DOHH2 (cell line): Measurements from ENCODE around the gene MLH1.
A peak's percentile ranks its signal among the peaks of the same experiment; 100 is the strongest.

Experiments used
- H3F3A ChIP-seq: fragments of 200-600 bp; sonication (generic), shearing (Covaris generic); 2 replicates; pipeline ENCODE4 v1.6.0; 2016; ENCODE audit warnings: antibody characterized with exemption, mild to moderate bottlenecking; ENCODE audit not compliant: control insufficient read depth, insufficient read depth
- H3K27ac ChIP-seq: fragments of 200-600 bp; sonication (generic); 2 replicates; pipeline ENCODE4 v1.5.1; 2014; ENCODE audit warnings: low read depth, mild to moderate bottlenecking, low read length, moderate library complexity
- H3K27me3 ChIP-seq: fragments of 200-600 bp; sonication (generic); 2 replicates; pipeline ENCODE4 v1.6.1; 2014; ENCODE audit warnings: mild to moderate bottlenecking, low read length, mixed read lengths; ENCODE audit not compliant: control insufficient read depth
- H3K36me3 ChIP-seq: fragments of 200-600 bp; sonication (generic); 2 replicates; pipeline ENCODE4 v1.6.1; 2014; ENCODE audit warnings: mild to moderate bottlenecking, low read length, moderate library complexity, mixed read lengths; ENCODE audit not compliant: control insufficient read depth
- H3K4me1 ChIP-seq: fragments of 200-600 bp; sonication (generic); 2 replicates; pipeline ENCODE4 v1.6.1; 2014; ENCODE audit warnings: mild to moderate bottlenecking, low read length, mixed read lengths; ENCODE audit not compliant: control insufficient read depth
- H3K4me2 ChIP-seq: fragments of 200-600 bp; sonication (generic); 2 replicates; pipeline ENCODE4 v1.6.0; 2014; ENCODE audit warnings: mild to moderate bottlenecking, low read length, moderate library complexity
- H3K4me3 ChIP-seq: fragments of 200-600 bp; sonication (generic); 2 replicates; pipeline ENCODE4 v1.5.1; 2014; ENCODE audit warnings: mild to moderate bottlenecking, low read length, mixed read lengths
- H3K79me2 ChIP-seq: fragments of 200-600 bp; sonication (generic); 2 replicates; pipeline ENCODE4 v1.6.1; 2014; ENCODE audit warnings: mild to moderate bottlenecking, low read length, mixed read lengths; ENCODE audit not compliant: control insufficient read depth
- H3K9me2 ChIP-seq: fragments of 200-600 bp; sonication (generic); replicated peaks from 2 replicates; pipeline ENCODE4 v1.6.1; 2014; ENCODE audit warnings: mild to moderate bottlenecking, low read length, mixed read lengths; ENCODE audit not compliant: control insufficient read depth
- H3K9me3 ChIP-seq: fragments of 200-600 bp; sonication (generic); 2 replicates; pipeline ENCODE4 v1.6.1; 2014; ENCODE audit warnings: antibody characterized with exemption, low read length, mixed read lengths; ENCODE audit not compliant: control insufficient read depth, insufficient read depth
- H4K20me1 ChIP-seq: fragments of 200-600 bp; sonication (generic); 2 replicates; pipeline ENCODE4 v1.6.0; 2014; ENCODE audit warnings: low read depth, mild to moderate bottlenecking, antibody characterized with exemption, low read length, moderate library complexity; ENCODE audit not compliant: control insufficient read depth, insufficient read depth
- CTCF ChIP-seq: fragments of 200-600 bp; sonication (generic); IDR thresholded peaks from one replicate; pipeline ENCODE4 v1.5.1; 2014; ENCODE audit warnings: antibody characterized with exemption, mild to moderate bottlenecking, low read depth, low read length; ENCODE audit not compliant: poor library complexity, severe bottlenecking
- EZH2phosphoT487 ChIP-seq: fragments of 200-600 bp; sonication (generic); IDR thresholded peaks from 2 replicates; pipeline ENCODE4 v1.6.1; 2017; ENCODE audit warnings: borderline replicate concordance, mild to moderate bottlenecking, antibody characterized with exemption, low read length, moderate library complexity, mixed read lengths

Gene MLH1

GRCh38 chr3:36964817-36965216, 28.5 kb upstream of the MLH1 start:
- H3K9me2 ChIP-seq: no peaks in the 10 kb centered on the region
- peak overlapping the region; percentile 58 for H3K4me2 ChIP-seq

GRCh38 chr3:36965440-36965839, 27.9 kb upstream of the MLH1 start:
- no peaks in the 10 kb centered on the region for H4K20me1 ChIP-seq
- H3K79me2 ChIP-seq: no peaks in the 10 kb centered on the region
- H3K9me3 ChIP-seq: no peaks in the 10 kb centered on the region
- H3K4me1 ChIP-seq: peaks cover 50% of the 10 kb centered on the region
- H3K9me2 ChIP-seq: no peaks in the 10 kb centered on the region
- H3K4me3 ChIP-seq: peak overlapping the region; percentile 36
- H3K27ac ChIP-seq: peak overlapping the region; percentile 57
- peak overlapping the region; percentile 58 for H3K4me2 ChIP-seq
- H3K27me3 ChIP-seq: no peaks in the 10 kb centered on the region
- H3F3A ChIP-seq: peaks cover 13% of the 10 kb centered on the region
- H3K36me3 ChIP-seq: no peaks in the 10 kb centered on the region
- TF ChIP-seq CTCF (no peak), EZH2phosphoT487 (no peak)

More at GRCh38 chr3:36964817-36965216, 28.5 kb upstream of the MLH1 start:
- H3K79me2 ChIP-seq: no peaks in the 10 kb centered on the region
- H4K20me1 ChIP-seq: no peaks in the 10 kb centered on the region
- TF ChIP-seq CTCF (no peak), EZH2phosphoT487 (no peak)
- H3K4me1 ChIP-seq: peaks cover 43% of the 10 kb centered on the region
- H3K9me3 ChIP-seq: no peaks in the 10 kb centered on the region
- H3K36me3 ChIP-seq: no peaks in the 10 kb centered on the region
- H3F3A ChIP-seq: peaks cover 12% of the 10 kb centered on the region
- H3K27me3 ChIP-seq: no peaks in the 10 kb centered on the region
- H3K4me3 ChIP-seq: peak overlapping the region; percentile 36
- H3K27ac ChIP-seq: peak overlapping the region; percentile 57

- H3K27ac ChIP-seq: peak overlapping the region; percentile 93
- H3K36me3 ChIP-seq: no peaks in the 10 kb centered on the region
- H3K9me3 ChIP-seq: no peaks in the 10 kb centered on the region
- H3K79me2 ChIP-seq: no peaks in the 10 kb centered on the region
- H4K20me1 ChIP-seq: no peaks in the 10 kb centered on the region
- peak overlapping the region; percentile 84 for H3K4me2 ChIP-seq
- peak overlapping the region; percentile 57 for H3K4me3 ChIP-seq
- peaks cover 14% of the 10 kb centered on the region for H3F3A ChIP-seq
- H3K27me3 ChIP-seq: no peaks in the 10 kb centered on the region
- no peak for TF ChIP-seq EZH2phosphoT487
- no peak for TF ChIP-seq CTCF
- peaks cover 81% of the 10 kb centered on the region for H3K4me1 ChIP-seq
- H3K9me2 ChIP-seq: no peaks in the 10 kb centered on the region
Observed at GRCh38 chr3:36969085-36969484, 24.2 kb upstream of the MLH1 start.
